ENCODE results near the gene CCDC134.

- TF ChIP-seq CTCF (IDR thresholded peaks at IDR 0.05), result no peak
- TF ChIP-seq REST (IDR thresholded peaks at IDR 0.05; ENCODE audit: insufficient read depth in 1 of 2, low read depth in 2 of 2, low read length in 1 of 2), result 0 out of 4 replicates have a peak, but pooled peaks of 1 of the 2 experiments have one; percentile 19
- TF ChIP-seq POLR2AphosphoS5 (IDR thresholded peaks at IDR 0.05; ENCODE audit: low read depth, low read length), result no peak; the same call in 1 of the 2 replicates
- TF ChIP-seq SIN3A (IDR thresholded peaks at IDR 0.05; ENCODE audit: borderline replicate concordance, insufficient read depth, low read depth, low read length), result no peak; the same call in 1 of the 2 replicates
- peak; percentile 73 for TF ChIP-seq TCF7L2 (IDR thresholded peaks at IDR 0.05; ENCODE audit: low read depth, low read length)
These were observed 32.3 kb downstream of the CCDC134 start, which contains the start of gene SREBF2 for GRCh38 chr22:41832553-41833368.
